T47D (cell line): ENCODE data around the gene DNHD1.

Experiments used
- DNase-seq, 2 experiments: peaks; one replicate each; pipeline versions ENCODE4 v3.0.0 to v3.0.0-alpha.2; 2011 to 2012; ENCODE audit warnings: low read depth in 1 of 2, low spot score in 1 of 2
- JUND ChIP-seq: IDR thresholded peaks from 2 replicates; pipeline ENCODE4 v1.6.1; 2012; ENCODE audit warnings: low read depth
- in situ Hi-C: cut with HindIII; loops from 2 replicates; pipeline ENCODE4 v1.10.0; 2016; ENCODE audit warnings: low sequenced_read_pairs, low pct_unique_long_range_greater_than_20kb

DNHD1 gene

GRCh38 chr11:6547177-6547576 is 50.1 kb downstream of the DNHD1 start:
- TF ChIP-seq JUND = no peak
- DNase-seq = no peak
- in situ Hi-C loops = no loop called here

GRCh38 chr11:6548121-6548520 is 51.0 kb downstream of the DNHD1 start:
- TF ChIP-seq JUND = no peak
- DNase-seq = no peak
- in situ Hi-C loops = no loop called here

GRCh38 chr11:6548641-6549040 is 51.6 kb downstream of the DNHD1 start:
- in situ Hi-C loops = no loop called here
- no peak for DNase-seq
- no peak for TF ChIP-seq JUND

GRCh38 chr11:6553634-6554033 is 56.6 kb downstream of the DNHD1 start:
- DNase-seq = no peak
- no peak for TF ChIP-seq JUND
- in situ Hi-C loops = no loop called here

GRCh38 chr11:6554828-6555706 is 58.0 kb downstream of the DNHD1 start:
- in situ Hi-C loops = no loop called here
- no peak for DNase-seq

GRCh38 chr11:6556139-6556949 is 59.3 kb downstream of the DNHD1 start:
- no peak for DNase-seq
- TF ChIP-seq JUND = no peak
- in situ Hi-C loops = no loop called here

More at GRCh38 chr11:6554828-6555706, 58.0 kb downstream of the DNHD1 start:
- no peak for TF ChIP-seq JUND

GRCh38 chr11:6557063-6557462 is 60.0 kb downstream of the DNHD1 start:
- in situ Hi-C loops = no loop called here
- TF ChIP-seq JUND = no peak
- DNase-seq = no peak

GRCh38 chr11:6557761-6558674 is 60.9 kb downstream of the DNHD1 start:
- in situ Hi-C loops = no loop called here
- DNase-seq = no peak
- no peak for TF ChIP-seq JUND

GRCh38 chr11:6559369-6559768 is 62.3 kb downstream of the DNHD1 start:
- in situ Hi-C loops = no loop called here
- DNase-seq = no peak
- no peak for TF ChIP-seq JUND

GRCh38 chr11:6561288-6561687 is 64.2 kb downstream of the DNHD1 start:
- TF ChIP-seq JUND = no peak
- no peak for DNase-seq
- in situ Hi-C loops = no loop called here

GRCh38 chr11:6563121-6563619 is 66.1 kb downstream of the DNHD1 start:
- no peak for TF ChIP-seq JUND
- no peak for DNase-seq
- in situ Hi-C loops = no loop called here

- DNase-seq = no peak
- TF ChIP-seq JUND = no peak
- in situ Hi-C loops = no loop called here
These were observed 66.6 kb downstream of the DNHD1 start for GRCh38 chr11:6563667-6564066.
